ENCODE data around the gene WDR74. TPM values are rescaled to one million over a fixed set of nuclear protein-coding genes. Genes with fewer than 3 reads are reported as not detected.
A peak's percentile ranks its signal among the peaks of the same experiment; 100 is the strongest.
"Not testable (repeated sequence)": the region's sequence is repeated elsewhere in the genome, so short reads cannot be mapped to it uniquely, and the experiment has no call there.

The WDR74 gene
- total RNA-seq, 2 donors from 2014 or later, result 15.8 to 40.0 TPM

DNA sequence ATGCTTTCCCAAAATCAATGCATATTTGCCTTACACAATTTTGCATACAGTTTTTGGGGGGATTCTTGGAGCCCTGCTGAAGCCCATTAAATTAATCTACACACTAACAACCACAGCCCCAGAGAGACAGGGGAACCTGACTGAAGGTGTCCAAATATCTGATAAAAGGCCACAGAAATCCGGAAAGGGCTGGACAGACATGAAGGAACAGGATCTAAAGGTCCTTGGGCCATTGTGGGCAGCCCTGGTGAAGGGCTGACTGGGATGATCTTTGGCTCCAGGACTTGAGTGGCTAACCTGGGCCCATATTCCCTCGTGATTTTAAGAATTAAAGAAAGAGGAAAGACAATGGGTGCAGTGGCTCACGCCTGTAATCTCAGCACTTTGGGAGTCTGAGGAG lies 6.8 kb upstream of the WDR74 start:
- H3K36me3 ChIP-seq (replicated peaks in 1 of 2; ENCODE audit: insufficient read depth in 1 of 2, low read depth in 2 of 2), result no peaks in the 10 kb centered on the region
- TF ChIP-seq POLR2A (IDR thresholded peaks at IDR 0.05), result no peak
- TF ChIP-seq, protein P1, sequence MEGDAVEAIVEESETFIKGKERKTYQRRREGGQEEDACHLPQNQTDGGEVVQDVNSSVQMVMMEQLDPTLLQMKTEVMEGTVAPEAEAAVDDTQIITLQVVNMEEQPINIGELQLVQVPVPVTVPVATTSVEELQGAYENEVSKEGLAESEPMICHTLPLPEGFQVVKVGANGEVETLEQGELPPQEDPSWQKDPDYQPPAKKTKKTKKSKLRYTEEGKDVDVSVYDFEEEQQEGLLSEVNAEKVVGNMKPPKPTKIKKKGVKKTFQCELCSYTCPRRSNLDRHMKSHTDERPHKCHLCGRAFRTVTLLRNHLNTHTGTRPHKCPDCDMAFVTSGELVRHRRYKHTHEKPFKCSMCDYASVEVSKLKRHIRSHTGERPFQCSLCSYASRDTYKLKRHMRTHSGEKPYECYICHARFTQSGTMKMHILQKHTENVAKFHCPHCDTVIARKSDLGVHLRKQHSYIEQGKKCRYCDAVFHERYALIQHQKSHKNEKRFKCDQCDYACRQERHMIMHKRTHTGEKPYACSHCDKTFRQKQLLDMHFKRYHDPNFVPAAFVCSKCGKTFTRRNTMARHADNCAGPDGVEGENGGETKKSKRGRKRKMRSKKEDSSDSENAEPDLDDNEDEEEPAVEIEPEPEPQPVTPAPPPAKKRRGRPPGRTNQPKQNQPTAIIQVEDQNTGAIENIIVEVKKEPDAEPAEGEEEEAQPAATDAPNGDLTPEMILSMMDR (IDR thresholded peaks at IDR 0.05), result no peak
- intact Hi-C loops (cut with DNase I), result no loop called here
- DNase-seq, result no peak
- WGBS, 2 donors, result 64 to 65% methylated on average over 3 of the region's 3 CpGs
- ATAC-seq, result no peak
- no peak overlapping the region for H3K27ac ChIP-seq
- no peaks in the 10 kb centered on the region for H3K9me3 ChIP-seq
- H3K4me1 ChIP-seq, result peaks cover 10% of the 10 kb centered on the region
- no peaks in the 10 kb centered on the region for H3K27me3 ChIP-seq
- H3K4me3 ChIP-seq, result no peak overlapping the region

GRCh38 chr11:62844154-62844553 lies 4.8 kb upstream of the WDR74 start:
- H3K36me3 ChIP-seq (replicated peaks in 1 of 2; ENCODE audit: insufficient read depth in 1 of 2, low read depth in 2 of 2), result no peaks in the 10 kb centered on the region
- H3K4me1 ChIP-seq, result peaks cover 18% of the 10 kb centered on the region
- 91 to 95% methylated on average over 3 of the region's 3 CpGs for WGBS, 2 donors
- no peak overlapping the region for H3K4me3 ChIP-seq
- DNase-seq (no peak), ATAC-seq (no peak)
- H3K27me3 ChIP-seq, result no peaks in the 10 kb centered on the region
- H3K9me3 ChIP-seq, result no peaks in the 10 kb centered on the region
- H3K27ac ChIP-seq, result no peak overlapping the region
- intact Hi-C loops (cut with DNase I), result no loop called here
- TF ChIP-seq, protein P1 (IDR thresholded peaks at IDR 0.05), result no peak
- TF ChIP-seq POLR2A (IDR thresholded peaks at IDR 0.05), result no peak

GRCh38 chr11:62843466-62843865 lies 4.1 kb upstream of the WDR74 start:
- ATAC-seq (no peak), DNase-seq (no peak)
- no peak for TF ChIP-seq POLR2A (IDR thresholded peaks at IDR 0.05)
- TF ChIP-seq, protein P1 (IDR thresholded peaks at IDR 0.05), result no peak
- H3K9me3 ChIP-seq, result no peaks in the 10 kb centered on the region
- intact Hi-C loops (cut with DNase I), result no loop called here
- no peaks in the 10 kb centered on the region for H3K36me3 ChIP-seq (replicated peaks in 1 of 2; ENCODE audit: insufficient read depth in 1 of 2, low read depth in 2 of 2)
- H3K4me1 ChIP-seq, result peaks cover 25% of the 10 kb centered on the region
- H3K4me3 ChIP-seq, result no peak overlapping the region
- no peaks in the 10 kb centered on the region for H3K27me3 ChIP-seq
- 91 to 96% methylated on average over 3 of the region's 3 CpGs for WGBS, 2 donors
- no peak overlapping the region for H3K27ac ChIP-seq

- H3K27ac ChIP-seq, result peak overlapping the region in 3 of 4 donors; percentile 76 to 98 (median 96)
- H3K4me3 ChIP-seq; H3K27me3 ChIP-seq; H3K9me3 ChIP-seq; intact Hi-C loops (cut with DNase I); ATAC-seq; DNase-seq; H3K36me3 ChIP-seq (replicated peaks in 1 of 2; ENCODE audit: insufficient read depth in 1 of 2, low read depth in 2 of 2): not testable (repeated sequence)
- H3K4me1 ChIP-seq, result peaks cover 30% of the 10 kb centered on the region
- WGBS, 2 donors, result 84 to 93% methylated on average over 8 to 9 of the region's 9 CpGs
Measured at GRCh38 chr11:62842891-62843290, 3.5 kb upstream of the WDR74 start.

DNA sequence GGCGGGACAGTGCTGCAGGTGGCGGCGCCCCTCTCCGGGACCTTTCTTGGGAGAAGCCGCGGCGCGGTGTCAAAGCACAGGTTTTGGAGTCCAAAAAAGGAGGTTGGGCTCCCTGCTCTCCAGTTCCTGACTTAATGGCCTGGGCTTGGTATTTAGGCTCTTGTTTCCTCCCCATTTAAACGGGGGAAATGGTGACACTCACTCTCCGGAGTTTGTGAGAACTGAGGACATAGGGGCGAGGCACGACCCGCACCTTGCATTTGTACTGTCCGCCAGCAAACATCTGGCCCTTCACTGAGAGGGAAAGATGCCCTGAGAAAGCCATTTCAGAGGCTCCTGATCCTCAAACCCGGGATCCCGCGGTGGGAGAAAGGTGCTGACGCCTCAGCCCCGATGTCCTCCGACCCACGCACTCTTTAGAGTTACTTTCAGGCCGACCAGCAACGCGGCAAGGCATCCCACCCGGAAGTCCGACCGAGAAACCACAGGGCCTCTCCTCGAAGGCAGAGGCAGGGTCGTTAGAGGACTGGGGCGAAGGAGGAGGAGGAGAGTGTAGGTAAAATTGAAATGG lies 2.9 kb upstream of the WDR74 start:
- H3K36me3 ChIP-seq (replicated peaks in 1 of 2; ENCODE audit: insufficient read depth in 1 of 2, low read depth in 2 of 2), result no peaks in the 10 kb centered on the region
- DNase-seq, result peak in 1 of 4 donors; percentile 34
- H3K27me3 ChIP-seq, result no peaks in the 10 kb centered on the region
- TF ChIP-seq POLR2A (IDR thresholded peaks at IDR 0.05), result no peak
- TF ChIP-seq, protein P1 (IDR thresholded peaks at IDR 0.05), result no peak
- ATAC-seq, result peak; percentile 4
- WGBS, 2 donors, result 21 to 40% methylated on average over 19 to 30 of the region's 30 CpGs
- H3K9me3 ChIP-seq, result no peaks in the 10 kb centered on the region
- H3K4me1 ChIP-seq, result peaks cover 35% of the 10 kb centered on the region
- peak overlapping the region; percentile 76 to 98 (median 96) for H3K27ac ChIP-seq
- peak overlapping the region in 1 of 2 donors; percentile 26 for H3K4me3 ChIP-seq
- intact Hi-C loops (cut with DNase I), result no loop called here

Measured in body of pancreas (tissue), 4 donors.